GM20000 (cell line): Measurements from ENCODE around the gene TTC33.

ENCODE experiments used
- DNase-seq: peaks from one replicate; pipeline ENCODE4 v3.0.0; 2012; ENCODE audit warnings: low spot score
- TF ChIP-seq, protein P1 (sequence below): IDR thresholded peaks from 2 replicates; pipeline ENCODE4 v1.5.1; 2012; ENCODE audit warnings: mild to moderate bottlenecking, control low read depth; ENCODE audit errors: extremely low read depth, missing control alignments

The TTC33 gene

DNA sequence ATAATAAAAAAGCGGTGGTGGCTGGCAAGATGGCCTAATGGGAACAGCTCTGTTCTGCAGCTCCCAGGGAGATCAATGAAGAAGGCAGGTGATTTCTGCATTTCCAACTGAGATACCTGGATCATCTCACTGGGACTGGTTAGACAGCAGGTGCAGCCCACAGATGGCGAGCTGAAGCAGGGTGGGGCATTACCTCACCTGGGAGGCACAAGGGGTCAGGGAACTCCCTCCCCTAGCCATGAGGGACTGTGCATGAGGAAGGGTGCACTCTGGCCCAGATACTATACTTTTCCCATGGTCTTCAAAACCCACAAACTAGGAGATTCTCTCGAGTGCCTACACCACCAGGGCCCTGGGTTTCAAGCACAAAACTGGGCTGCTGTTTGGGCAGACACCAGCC, 121.6 kb downstream of the TTC33 start:
- TF ChIP-seq, protein P1, sequence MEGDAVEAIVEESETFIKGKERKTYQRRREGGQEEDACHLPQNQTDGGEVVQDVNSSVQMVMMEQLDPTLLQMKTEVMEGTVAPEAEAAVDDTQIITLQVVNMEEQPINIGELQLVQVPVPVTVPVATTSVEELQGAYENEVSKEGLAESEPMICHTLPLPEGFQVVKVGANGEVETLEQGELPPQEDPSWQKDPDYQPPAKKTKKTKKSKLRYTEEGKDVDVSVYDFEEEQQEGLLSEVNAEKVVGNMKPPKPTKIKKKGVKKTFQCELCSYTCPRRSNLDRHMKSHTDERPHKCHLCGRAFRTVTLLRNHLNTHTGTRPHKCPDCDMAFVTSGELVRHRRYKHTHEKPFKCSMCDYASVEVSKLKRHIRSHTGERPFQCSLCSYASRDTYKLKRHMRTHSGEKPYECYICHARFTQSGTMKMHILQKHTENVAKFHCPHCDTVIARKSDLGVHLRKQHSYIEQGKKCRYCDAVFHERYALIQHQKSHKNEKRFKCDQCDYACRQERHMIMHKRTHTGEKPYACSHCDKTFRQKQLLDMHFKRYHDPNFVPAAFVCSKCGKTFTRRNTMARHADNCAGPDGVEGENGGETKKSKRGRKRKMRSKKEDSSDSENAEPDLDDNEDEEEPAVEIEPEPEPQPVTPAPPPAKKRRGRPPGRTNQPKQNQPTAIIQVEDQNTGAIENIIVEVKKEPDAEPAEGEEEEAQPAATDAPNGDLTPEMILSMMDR, result no peak
- DNase-seq, result no peak

DNA sequence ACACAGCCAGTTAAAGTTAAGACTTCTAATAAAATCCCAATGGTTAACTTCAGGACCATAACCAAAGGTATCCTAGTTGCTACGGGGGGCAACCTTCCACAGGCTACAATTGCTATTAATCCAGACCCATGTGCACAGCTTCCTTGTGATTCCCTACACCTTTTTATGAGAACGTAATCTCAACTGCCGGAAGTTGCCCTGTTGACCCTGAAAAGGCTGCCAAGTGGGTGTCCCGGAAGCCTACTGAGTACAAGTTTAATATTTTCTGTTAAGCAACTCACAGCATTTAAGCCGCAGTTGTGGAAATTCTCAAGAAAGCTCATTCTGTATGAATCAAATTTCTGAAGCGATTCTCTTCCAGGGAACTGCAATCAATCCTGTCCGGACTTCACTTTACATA, 124.5 kb downstream of the TTC33 start:
- TF ChIP-seq, protein P1, result no peak
- DNase-seq, result no peak

DNA sequence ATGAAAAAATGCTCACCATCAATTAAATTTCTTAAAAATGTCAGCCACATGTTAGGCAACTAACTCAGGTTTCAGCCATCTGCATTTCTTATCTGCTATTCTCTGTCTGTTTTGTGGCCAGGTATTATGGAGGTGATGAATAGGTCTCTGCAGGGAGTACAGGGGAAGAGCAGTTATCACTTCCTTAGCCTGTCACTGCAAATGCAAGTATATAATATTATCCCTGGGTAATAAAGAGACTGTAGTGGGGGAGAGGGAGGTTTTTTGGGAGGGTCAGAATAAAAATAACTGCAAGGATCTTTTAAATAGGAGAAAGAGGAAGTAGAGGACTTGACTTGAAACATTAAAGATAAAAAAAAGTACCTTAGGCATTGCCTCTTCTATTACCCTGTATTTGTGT, 125.6 kb downstream of the TTC33 start:
- TF ChIP-seq, protein P1, result no peak
- DNase-seq, result no peak

DNA sequence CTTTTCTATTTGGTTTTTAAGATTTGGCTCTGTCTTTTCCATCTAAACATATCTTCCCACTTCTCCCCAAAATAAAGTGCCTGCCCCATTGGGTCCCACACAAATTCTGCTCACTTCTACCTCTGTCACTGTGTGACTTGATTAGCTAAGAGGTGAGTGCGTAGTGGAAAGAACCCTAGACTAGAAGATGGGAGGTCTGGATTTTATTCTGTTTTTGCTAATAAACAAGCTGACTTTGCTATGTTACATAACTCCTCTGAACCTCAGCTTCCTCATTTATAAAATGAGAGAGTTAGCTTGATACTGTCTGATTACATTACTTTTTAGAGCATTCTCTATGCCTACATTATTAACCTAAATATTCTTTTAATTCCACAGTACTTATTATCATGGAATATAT, 127.4 kb downstream of the TTC33 start:
- no peak for DNase-seq

DNA sequence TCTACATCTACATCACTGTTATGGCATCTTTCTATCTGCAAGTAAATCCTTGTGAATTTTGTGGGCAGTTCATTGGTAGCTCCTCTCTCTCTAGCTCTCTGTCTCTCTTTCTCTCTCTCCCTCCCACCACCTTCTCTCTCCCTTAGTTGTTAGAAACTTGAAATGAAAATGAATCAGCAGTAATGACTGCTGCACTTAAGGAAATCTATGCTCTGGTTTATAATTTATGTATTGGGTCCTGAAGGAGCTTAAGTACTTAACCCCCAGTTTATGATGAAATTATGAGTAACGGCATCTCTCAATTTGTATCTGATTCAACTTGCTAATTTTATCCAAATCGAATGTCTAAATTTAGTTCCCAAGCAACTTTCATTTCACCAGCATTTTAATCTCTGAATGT, 128.1 kb downstream of the TTC33 start:
- TF ChIP-seq, protein P1, result no peak
- no peak for DNase-seq

More for the DNA sequence above, 127.4 kb downstream of the TTC33 start:
- TF ChIP-seq, protein P1, result no peak

DNA sequence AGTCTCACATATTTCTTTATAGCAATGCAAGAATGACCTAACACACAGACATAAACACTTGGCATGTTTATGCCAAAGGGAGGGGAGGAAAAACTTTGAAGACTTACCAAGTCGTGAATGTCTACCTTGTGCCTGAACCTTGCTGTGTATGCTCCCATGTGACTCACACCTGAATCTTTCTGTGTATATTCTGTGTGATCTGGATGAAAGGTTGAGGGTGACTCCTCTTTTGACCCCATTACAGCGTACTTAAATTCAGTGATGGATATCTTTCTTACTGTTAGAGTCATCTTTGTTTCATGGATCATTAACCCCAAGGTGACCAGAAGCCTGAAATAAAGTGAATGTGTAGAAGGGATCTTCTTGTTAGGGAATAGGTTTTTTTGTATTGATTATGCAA, 129.0 kb downstream of the TTC33 start:
- DNase-seq, result no peak
- TF ChIP-seq, protein P1, result no peak

DNA sequence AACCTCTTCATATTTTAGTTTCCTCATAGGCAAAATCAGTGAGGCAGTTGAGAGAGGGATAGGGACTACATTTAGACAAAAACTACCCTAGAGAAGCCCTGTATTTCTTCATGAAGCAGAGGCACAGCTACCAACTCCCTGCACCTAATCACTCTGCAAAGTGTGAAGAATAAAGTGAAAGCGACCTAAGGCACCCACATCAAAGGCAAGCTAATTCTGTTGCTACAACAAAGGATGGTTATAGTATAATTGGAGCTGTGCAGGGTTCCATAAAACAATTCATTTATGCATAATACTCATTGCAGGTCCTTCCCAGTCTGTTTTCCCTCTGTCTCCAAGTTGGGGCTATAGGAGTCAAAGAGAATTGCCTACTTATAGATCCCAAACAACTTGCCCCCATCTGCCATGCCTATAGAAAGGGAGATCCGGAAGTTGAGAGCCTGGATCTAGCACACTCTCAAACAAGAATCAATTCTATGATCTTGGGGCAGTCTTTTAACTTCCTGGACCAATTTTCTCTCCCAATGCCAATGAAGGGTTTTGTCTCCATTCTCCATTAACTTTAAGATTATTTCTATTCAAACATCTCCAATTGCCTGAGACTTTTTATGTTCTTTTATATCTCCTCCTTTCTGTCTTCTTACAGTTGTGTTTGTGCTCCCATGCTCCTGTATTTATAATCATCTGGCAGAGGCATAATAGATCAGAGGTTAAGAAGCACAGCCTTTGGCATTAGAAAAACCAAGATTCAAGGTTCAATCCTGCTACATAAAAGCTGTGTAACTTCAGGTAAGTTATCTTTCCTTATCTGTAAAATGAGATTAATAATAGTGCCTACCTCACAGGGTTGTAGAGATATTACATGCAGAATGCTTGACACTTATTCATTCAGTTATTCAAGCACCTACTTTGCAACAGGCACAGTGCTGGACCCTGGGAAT, 132.0 kb downstream of the TTC33 start:
- TF ChIP-seq, protein P1, result no peak
- no peak for DNase-seq
